ENCODE results near the gene CROT. TPM values are rescaled to one million over a fixed set of nuclear protein-coding genes. Genes with fewer than 3 reads are reported as not detected.

The CROT gene
- total RNA-seq, 3 donors from 2014 or later = 11.7 to 34.4 (median 28.8) TPM

- Histone ChIP-seq H3K9me3 (no peaks in the 10 kb centered on the region), H3K4me1 (no peaks in the 10 kb centered on the region), H3K36me3 (no peaks in the 10 kb centered on the region), H3K4me3 (no peak overlapping the region), H3K27me3 (no peaks in the 10 kb centered on the region), H3K27ac (no peak overlapping the region)
- no peak for DNase-seq (ENCODE audit: low spot score in 2 of 2)
- TF ChIP-seq POLR2A (IDR thresholded peaks at IDR 0.05) = no peak
- no peak for TF ChIP-seq CTCF (IDR thresholded peaks at IDR 0.05)
- TF ChIP-seq POLR2AphosphoS5 (IDR thresholded peaks at IDR 0.05) = no peak
- intact Hi-C loops (cut with DNase I; ENCODE audit: low total_unique reads) = loop anchor here (2.0 kb wide), 1 partner anchor 13 kb away; no protein-coding TSS in a partner anchor
These were observed 2.2 kb downstream of the CROT start for GRCh38 chr7:87347664-87348063.

GRCh38 chr7:87354749-87355148 lies 9.3 kb downstream of the CROT start:
- no peaks in the 10 kb centered on the region for H3K27me3 ChIP-seq
- no peak for TF ChIP-seq POLR2A (IDR thresholded peaks at IDR 0.05)
- TF ChIP-seq CTCF (IDR thresholded peaks at IDR 0.05) = no peak
- no peak for TF ChIP-seq POLR2AphosphoS5 (IDR thresholded peaks at IDR 0.05)
- intact Hi-C loops (cut with DNase I; ENCODE audit: low total_unique reads) = no loop called here
- no peak for DNase-seq (ENCODE audit: low spot score in 2 of 2)
- no peak overlapping the region for H3K4me3 ChIP-seq
- H3K4me1 ChIP-seq = no peaks in the 10 kb centered on the region
- no peaks in the 10 kb centered on the region for H3K36me3 ChIP-seq
- H3K9me3 ChIP-seq = peaks cover 0 to 20% of the 10 kb centered on the region in 2 donors
- H3K27ac ChIP-seq = no peak overlapping the region

GRCh38 chr7:87356448-87356847 lies 11.0 kb downstream of the CROT start:
- intact Hi-C loops (cut with DNase I; ENCODE audit: low total_unique reads) = no loop called here
- no peak for DNase-seq (ENCODE audit: low spot score in 2 of 2)
- Histone ChIP-seq H3K27me3 (no peaks in the 10 kb centered on the region), H3K27ac (no peak overlapping the region), H3K9me3 (peaks cover 0 to 20% of the 10 kb centered on the region in 2 donors), H3K4me3 (no peak overlapping the region), H3K4me1 (no peaks in the 10 kb centered on the region), H3K36me3 (no peaks in the 10 kb centered on the region)
- no peak for TF ChIP-seq POLR2AphosphoS5 (IDR thresholded peaks at IDR 0.05)
- no peak for TF ChIP-seq POLR2A (IDR thresholded peaks at IDR 0.05)
- TF ChIP-seq CTCF (IDR thresholded peaks at IDR 0.05) = no peak

- Histone ChIP-seq H3K36me3 (no peaks in the 10 kb centered on the region), H3K4me1 (no peaks in the 10 kb centered on the region), H3K4me3 (no peak overlapping the region), H3K27me3 (no peaks in the 10 kb centered on the region), H3K27ac (no peak overlapping the region), H3K9me3 (peaks cover 0 to 11% of the 10 kb centered on the region in 2 donors)
- intact Hi-C loops (cut with DNase I; ENCODE audit: low total_unique reads) = no loop called here
- no peak for TF ChIP-seq POLR2A (IDR thresholded peaks at IDR 0.05)
- TF ChIP-seq CTCF (IDR thresholded peaks at IDR 0.05) = no peak
- TF ChIP-seq POLR2AphosphoS5 (IDR thresholded peaks at IDR 0.05) = no peak
- no peak for DNase-seq (ENCODE audit: low spot score in 2 of 2)
These were observed 13.9 kb downstream of the CROT start for GRCh38 chr7:87359366-87359765.

- no peaks in the 10 kb centered on the region for H3K4me1 ChIP-seq
- no peaks in the 10 kb centered on the region for H3K27me3 ChIP-seq
- DNase-seq (ENCODE audit: low spot score in 2 of 2) = no peak
- no peak overlapping the region for H3K27ac ChIP-seq
- no peak overlapping the region for H3K4me3 ChIP-seq
- TF ChIP-seq POLR2AphosphoS5 (IDR thresholded peaks at IDR 0.05) = no peak
- no peak for TF ChIP-seq POLR2A (IDR thresholded peaks at IDR 0.05)
- no peak for TF ChIP-seq CTCF (IDR thresholded peaks at IDR 0.05)
- H3K36me3 ChIP-seq = no peaks in the 10 kb centered on the region
- no peaks in the 10 kb centered on the region for H3K9me3 ChIP-seq
- intact Hi-C loops (cut with DNase I; ENCODE audit: low total_unique reads) = loop anchor here (2.0 kb wide), 1 partner anchor 15 kb away; no protein-coding TSS in a partner anchor
These were observed 15.9 kb downstream of the CROT start for GRCh38 chr7:87361320-87361719.

Data from breast epithelium (tissue), 4 donors.